ENCODE data around the gene NCS1. TPM values are rescaled to one million over a fixed set of nuclear protein-coding genes. Genes with fewer than 3 reads are reported as not detected.

Gene NCS1
- total and polyA plus RNA-seq, 2 of the 8 experiments (the other 6 are each of a cell fraction or from before 2014, with no cell fraction given), result 34.7 to 47.6 TPM

GRCh38 chr9:130207241-130207992 lies 35.2 kb downstream of the NCS1 start (continued):
- TF ChIP-seq SIN3A (conservative IDR thresholded peaks at IDR 0.05 in 1 of 2, IDR thresholded peaks at IDR 0.05 in 1 of 2; ENCODE audit: low read depth in 1 of 2, low read length in 2 of 2) (no peak), BACH1 (IDR thresholded peaks at IDR 0.05; ENCODE audit: low read length) (no peak), ZNF274 (IDR thresholded peaks at IDR 0.05; ENCODE audit: borderline replicate concordance, extremely low read depth, low read length) (no peak), TBP (IDR thresholded peaks at IDR 0.05; ENCODE audit: low read depth, low read length) (no peak), JUND (IDR thresholded peaks at IDR 0.05; ENCODE audit: low read length) (no peak), SP2 (IDR thresholded peaks at IDR 0.05; ENCODE audit: low read length) (no peak)

Data from H1 (cell line).